ENCODE results near the gene C5orf34.
"Not testable (repeated sequence)": the region's sequence is repeated elsewhere in the genome, so short reads cannot be mapped to it uniquely, and the experiment has no call there.

DNA sequence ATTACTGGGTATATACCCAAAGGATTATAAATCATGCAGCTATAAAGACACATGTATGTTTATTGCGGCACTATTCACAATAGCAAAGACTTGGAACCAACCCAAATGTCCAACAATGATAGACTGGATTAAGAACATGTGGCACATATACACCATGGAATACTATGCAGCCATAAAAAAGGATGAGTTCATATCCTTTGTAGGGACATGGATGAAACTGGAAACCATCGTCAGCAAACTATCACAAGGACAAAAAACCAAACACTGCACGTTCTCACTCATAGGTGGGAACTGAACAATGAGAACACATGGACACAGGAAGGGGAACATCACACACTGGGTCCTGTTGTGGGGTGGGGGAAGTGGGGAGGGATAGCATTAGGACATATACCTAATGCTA lies 49.5 kb downstream of the C5orf34 start:
- TF ChIP-seq, protein P1, sequence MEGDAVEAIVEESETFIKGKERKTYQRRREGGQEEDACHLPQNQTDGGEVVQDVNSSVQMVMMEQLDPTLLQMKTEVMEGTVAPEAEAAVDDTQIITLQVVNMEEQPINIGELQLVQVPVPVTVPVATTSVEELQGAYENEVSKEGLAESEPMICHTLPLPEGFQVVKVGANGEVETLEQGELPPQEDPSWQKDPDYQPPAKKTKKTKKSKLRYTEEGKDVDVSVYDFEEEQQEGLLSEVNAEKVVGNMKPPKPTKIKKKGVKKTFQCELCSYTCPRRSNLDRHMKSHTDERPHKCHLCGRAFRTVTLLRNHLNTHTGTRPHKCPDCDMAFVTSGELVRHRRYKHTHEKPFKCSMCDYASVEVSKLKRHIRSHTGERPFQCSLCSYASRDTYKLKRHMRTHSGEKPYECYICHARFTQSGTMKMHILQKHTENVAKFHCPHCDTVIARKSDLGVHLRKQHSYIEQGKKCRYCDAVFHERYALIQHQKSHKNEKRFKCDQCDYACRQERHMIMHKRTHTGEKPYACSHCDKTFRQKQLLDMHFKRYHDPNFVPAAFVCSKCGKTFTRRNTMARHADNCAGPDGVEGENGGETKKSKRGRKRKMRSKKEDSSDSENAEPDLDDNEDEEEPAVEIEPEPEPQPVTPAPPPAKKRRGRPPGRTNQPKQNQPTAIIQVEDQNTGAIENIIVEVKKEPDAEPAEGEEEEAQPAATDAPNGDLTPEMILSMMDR (conservative IDR thresholded peaks at IDR 0.05): not testable (repeated sequence)
- TF ChIP-seq ZFX (IDR thresholded peaks at IDR 0.05): not testable (repeated sequence)
